ENCODE results near the gene BIRC7. TPM values are rescaled to one million over a fixed set of nuclear protein-coding genes. Genes with fewer than 3 reads are reported as not detected.

BIRC7 gene
- total RNA-seq, 1 donor from 2014 or later, result 0.50 TPM

DNA sequence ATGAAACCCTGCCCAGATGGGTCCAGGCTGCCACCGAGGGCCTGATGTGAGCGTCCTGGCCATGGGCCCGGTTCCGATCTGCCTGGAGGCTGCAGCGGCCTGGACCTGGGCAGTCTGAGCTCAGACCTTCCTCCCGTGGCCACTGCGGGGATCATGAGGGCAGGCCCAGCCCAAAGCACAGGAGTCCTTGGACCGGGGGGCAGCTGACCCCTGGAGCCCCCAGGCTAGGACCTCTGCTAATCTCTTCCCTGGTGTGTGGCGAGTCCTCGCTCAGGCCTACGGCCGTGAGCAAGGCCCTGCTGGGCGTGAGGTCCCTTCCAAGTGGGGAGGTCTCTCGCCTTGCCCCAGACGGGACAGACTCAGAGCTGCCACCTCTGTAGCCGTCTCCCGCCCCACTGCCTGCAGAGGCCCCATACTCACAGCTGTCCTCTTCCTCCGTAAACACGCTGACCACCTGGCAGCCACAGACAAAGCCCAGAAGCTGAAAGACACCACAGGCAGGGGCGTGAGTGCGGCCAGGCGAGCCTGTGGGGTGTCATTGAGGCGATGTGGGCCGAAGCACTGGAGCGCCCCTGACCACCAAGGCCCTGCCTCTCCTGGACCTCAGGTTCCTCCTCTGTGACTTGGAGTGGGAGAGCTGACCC is 8.0 kb downstream of the BIRC7 start:
- no peak for DNase-seq (ENCODE audit: low spot score)
- Mint-ChIP-seq H3K4me3 (ENCODE audit: unreplicated experiment) (no peak overlapping the region), H3K36me3 (ENCODE audit: low read depth) (no peaks in the 10 kb centered on the region)

DNA sequence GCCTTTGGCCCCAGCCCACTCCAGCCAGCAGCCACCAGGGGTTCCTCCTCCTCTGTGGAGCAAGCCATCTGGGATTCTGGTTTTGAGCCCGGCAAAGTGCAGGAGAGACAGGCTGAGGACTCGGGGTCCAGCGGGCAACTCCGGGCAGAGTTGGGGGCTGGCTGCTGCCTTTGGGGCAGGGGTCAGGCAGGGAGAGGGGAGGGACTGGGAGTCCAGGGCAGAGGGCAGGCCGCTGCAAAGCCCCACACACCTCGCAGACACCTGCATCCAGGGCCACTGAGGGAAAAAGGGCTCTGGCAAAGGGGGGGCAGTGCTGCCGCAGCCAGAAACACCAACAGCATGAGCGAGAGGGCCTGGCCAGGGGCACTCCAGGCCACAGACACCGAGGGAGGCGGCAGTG is 8.8 kb downstream of the BIRC7 start:
- peaks cover 4% of the 10 kb centered on the region for H3K27me3 Mint-ChIP-seq (ENCODE audit: low read depth)
- no peak overlapping the region for H3K4me3 Mint-ChIP-seq (ENCODE audit: unreplicated experiment)
- H3K4me1 Mint-ChIP-seq (ENCODE audit: low read depth), result peaks cover 10% of the 10 kb centered on the region
- H3K27ac Mint-ChIP-seq (ENCODE audit: unreplicated experiment), result no peak overlapping the region
- no peaks in the 10 kb centered on the region for H3K9me3 Mint-ChIP-seq (ENCODE audit: low read depth)
- DNase-seq (ENCODE audit: low spot score), result no peak
- H3K36me3 Mint-ChIP-seq (ENCODE audit: low read depth), result no peaks in the 10 kb centered on the region
- no peak for TF ChIP-seq CTCF (IDR thresholded peaks at IDR 0.05)

More for the DNA sequence above, 8.0 kb downstream of the BIRC7 start:
- Mint-ChIP-seq H3K4me1 (ENCODE audit: low read depth) (peaks cover 10% of the 10 kb centered on the region), H3K27me3 (ENCODE audit: low read depth) (peaks cover 4% of the 10 kb centered on the region), H3K27ac (ENCODE audit: unreplicated experiment) (no peak overlapping the region), H3K9me3 (ENCODE audit: low read depth) (no peaks in the 10 kb centered on the region)
- no peak for TF ChIP-seq CTCF (IDR thresholded peaks at IDR 0.05)

DNA sequence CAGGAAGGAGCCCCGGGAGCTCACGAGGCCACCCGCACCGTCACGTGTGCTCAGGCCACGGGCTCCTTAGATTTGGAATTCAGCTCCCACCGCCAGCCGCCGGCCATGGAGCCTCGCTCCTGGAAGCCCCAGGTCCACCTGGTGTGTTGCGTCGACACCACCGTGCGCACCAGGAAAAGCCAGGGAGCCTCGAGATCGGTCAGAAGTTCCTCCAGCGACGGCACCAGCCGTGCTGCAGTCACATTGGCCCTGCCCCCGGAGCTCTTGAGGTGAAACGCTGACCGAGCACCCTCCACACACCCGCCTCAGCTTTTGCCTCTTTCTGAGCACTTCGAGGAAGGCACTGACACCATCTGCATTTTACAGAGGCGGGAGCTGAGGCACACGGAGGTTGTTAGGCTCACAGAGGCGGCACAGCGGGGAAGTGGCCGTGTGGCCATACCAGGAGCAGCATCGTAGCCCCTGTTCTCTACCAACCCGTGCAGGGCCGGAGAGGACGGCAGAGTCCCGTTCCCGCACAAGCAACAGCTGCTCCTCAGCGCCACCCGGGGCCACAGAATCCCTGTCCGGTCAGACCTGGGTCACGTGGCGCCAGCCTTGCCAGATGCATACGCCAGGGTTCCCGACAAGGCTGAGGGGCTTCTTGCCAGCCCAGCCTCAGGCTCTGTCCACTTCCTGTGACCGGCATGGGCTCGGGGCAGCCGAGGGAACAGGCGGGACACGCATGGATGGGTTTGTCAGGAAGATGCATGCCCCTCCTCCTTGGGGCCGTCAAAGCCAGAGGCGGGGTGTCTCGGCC is 11.0 kb downstream of the BIRC7 start:
- TF ChIP-seq CTCF (IDR thresholded peaks at IDR 0.05), result no peak
- H3K4me3 Mint-ChIP-seq (ENCODE audit: unreplicated experiment), result no peak overlapping the region
- peaks cover 7% of the 10 kb centered on the region for H3K4me1 Mint-ChIP-seq (ENCODE audit: low read depth)
- no peak overlapping the region for H3K27ac Mint-ChIP-seq (ENCODE audit: unreplicated experiment)
- H3K27me3 Mint-ChIP-seq (ENCODE audit: low read depth), result peaks cover 4% of the 10 kb centered on the region
- no peaks in the 10 kb centered on the region for H3K36me3 Mint-ChIP-seq (ENCODE audit: low read depth)
- DNase-seq (ENCODE audit: low spot score), result no peak
- no peaks in the 10 kb centered on the region for H3K9me3 Mint-ChIP-seq (ENCODE audit: low read depth)

DNA sequence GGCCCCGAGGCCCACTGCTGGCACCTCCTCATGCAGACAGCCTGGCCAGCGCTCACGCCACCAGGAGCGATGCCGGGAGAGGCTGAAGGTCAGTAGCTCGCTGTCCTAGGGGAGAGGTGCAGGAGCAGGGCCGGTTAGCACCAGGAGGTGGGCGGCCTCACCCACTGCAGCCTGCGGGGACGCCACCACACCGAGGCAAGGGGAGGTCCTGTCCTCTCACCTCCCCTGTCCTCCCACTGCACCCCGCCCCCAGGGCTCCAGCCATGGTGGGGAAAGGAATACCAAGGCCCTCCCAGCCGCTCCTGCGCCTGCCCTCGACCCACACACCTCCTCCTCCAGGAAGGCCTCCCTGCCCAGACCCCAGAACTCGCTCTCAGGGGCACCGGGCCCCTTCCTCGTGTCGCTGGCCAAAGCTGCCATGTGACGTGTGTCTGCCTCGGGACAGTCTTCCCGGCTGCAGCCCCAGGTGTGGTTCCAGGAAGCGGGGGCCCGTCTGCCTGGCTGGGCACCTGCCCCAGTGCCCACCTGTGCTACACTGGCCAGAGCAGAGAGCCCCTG is 12.0 kb downstream of the BIRC7 start:
- no peak overlapping the region for H3K27ac Mint-ChIP-seq (ENCODE audit: unreplicated experiment)
- no peak for DNase-seq (ENCODE audit: low spot score)
- peaks cover 7% of the 10 kb centered on the region for H3K27me3 Mint-ChIP-seq (ENCODE audit: low read depth)
- H3K9me3 Mint-ChIP-seq (ENCODE audit: low read depth), result no peaks in the 10 kb centered on the region
- no peak overlapping the region for H3K4me3 Mint-ChIP-seq (ENCODE audit: unreplicated experiment)
- no peak for TF ChIP-seq CTCF (IDR thresholded peaks at IDR 0.05)
- no peaks in the 10 kb centered on the region for H3K36me3 Mint-ChIP-seq (ENCODE audit: low read depth)
- peaks cover 9% of the 10 kb centered on the region for H3K4me1 Mint-ChIP-seq (ENCODE audit: low read depth)

- Mint-ChIP-seq H3K27ac (ENCODE audit: unreplicated experiment) (no peak overlapping the region), H3K9me3 (ENCODE audit: low read depth) (no peaks in the 10 kb centered on the region), H3K4me3 (ENCODE audit: unreplicated experiment) (no peak overlapping the region), H3K36me3 (ENCODE audit: low read depth) (no peaks in the 10 kb centered on the region), H3K4me1 (ENCODE audit: low read depth) (peaks cover 13% of the 10 kb centered on the region), H3K27me3 (ENCODE audit: low read depth) (peaks cover 12% of the 10 kb centered on the region)
- no peak for DNase-seq (ENCODE audit: low spot score)
- TF ChIP-seq CTCF (IDR thresholded peaks at IDR 0.05), result no peak
Measured at GRCh38 chr20:63248835-63249591, 13.3 kb downstream of the BIRC7 start.

Measured in chondrocyte (in vitro differentiated cells).